ENCODE measurements around the gene KRT10. TPM values are rescaled to one million over a fixed set of nuclear protein-coding genes. Genes with fewer than 3 reads are reported as not detected.

The KRT10 gene
- total RNA-seq, 1 experiment from 2014 or later = 49.4 TPM

GRCh38 chr17:40799859-40800258 is 22.6 kb downstream of the KRT10 start, which contains the start of gene KRT28:
TSS of gene KRT28 (minus strand) at chr17:40799959. CDS start at chr17:40799893, 66 bp downstream.
- Histone ChIP-seq H3K27me3 (ENCODE audit: insufficient read depth, low read depth) (no peaks in the 10 kb centered on the region), H3K27ac (no peak within 1 kb of the TSS), H3K4me1 (replicated peaks; ENCODE audit: insufficient read depth) (peaks cover 9% of the 10 kb centered on the region), H3K36me3 (ENCODE audit: low read depth) (no peaks in the 10 kb centered on the region), H3F3A (ENCODE audit: insufficient read depth, low read depth) (peaks cover 9% of the 10 kb centered on the region; the same call in 1 of the 2 replicates), H3K79me2 (ENCODE audit: low read depth) (no peaks in the 10 kb centered on the region), H3K9me2 (ENCODE audit: insufficient read depth) (no peaks in the 10 kb centered on the region), H4K20me1 (ENCODE audit: insufficient read depth) (no peaks in the 10 kb centered on the region), H2AFZ (no peak within 1 kb of the TSS), H3K4me2 (no peak within 1 kb of the TSS), H3K4me3 (no peak within 1 kb of the TSS), H3K9me3 (ENCODE audit: insufficient read depth, low read depth) (no peaks in the 10 kb centered on the region; the same call in 1 of the 2 replicates)
- ChIA-PET POLR2A (ENCODE audit: unreplicated experiment) (no interaction called here), CTCF (no interaction called here)
- no peak for TF ChIP-seq EZH2 (IDR thresholded peaks at IDR 0.05; ENCODE audit: low read depth)
- no peak for TF ChIP-seq CTCF (conservative IDR thresholded peaks at IDR 0.05)
- intact Hi-C loops (cut with micrococcal nuclease; ENCODE audit: unreplicated experiment) = loop anchor here (5.0 kb wide), 2 partner anchors 607 to 847 kb away; no protein-coding TSS in a partner anchor
- no TSS peak for BruUV-seq (replicated peaks)
- no peak for DNase-seq

- Histone ChIP-seq H4K20me1 (ENCODE audit: insufficient read depth) (no peaks in the 10 kb centered on the region), H3K27me3 (ENCODE audit: insufficient read depth, low read depth) (no peaks in the 10 kb centered on the region), H3K9me2 (ENCODE audit: insufficient read depth) (no peaks in the 10 kb centered on the region), H3K4me1 (replicated peaks; ENCODE audit: insufficient read depth) (no peaks in the 10 kb centered on the region), H3K36me3 (ENCODE audit: low read depth) (no peaks in the 10 kb centered on the region), H3K27ac (no peak overlapping the region), H3K79me2 (ENCODE audit: low read depth) (no peaks in the 10 kb centered on the region), H3K9me3 (ENCODE audit: insufficient read depth, low read depth) (no peaks in the 10 kb centered on the region), H3F3A (ENCODE audit: insufficient read depth, low read depth) (no peaks in the 10 kb centered on the region), H3K4me2 (no peak overlapping the region), H2AFZ (no peak overlapping the region), H3K4me3 (no peak overlapping the region)
- CTCF ChIA-PET = interaction anchor here (0.6 kb wide), 1 partner anchor 70 kb away, joined by 4 read pairs; the partner anchor contains the start of gene KRT12
- BruUV-seq (replicated peaks) = no TSS peak
- no peak for DNase-seq
- intact Hi-C loops (cut with micrococcal nuclease; ENCODE audit: unreplicated experiment) = no loop called here
- TF ChIP-seq CTCF (conservative IDR thresholded peaks at IDR 0.05) (no peak), EZH2 (IDR thresholded peaks at IDR 0.05; ENCODE audit: low read depth) (no peak)
- POLR2A ChIA-PET (ENCODE audit: unreplicated experiment) = no interaction called here
These were observed 25.6 kb downstream of the KRT10 start for GRCh38 chr17:40796846-40797245.

- Histone ChIP-seq H3K27me3 (ENCODE audit: insufficient read depth, low read depth) (no peaks in the 10 kb centered on the region), H3K4me2 (no peak overlapping the region), H3K4me3 (no peak overlapping the region), H2AFZ (no peak overlapping the region), H4K20me1 (ENCODE audit: insufficient read depth) (no peaks in the 10 kb centered on the region), H3K27ac (no peak overlapping the region), H3F3A (ENCODE audit: insufficient read depth, low read depth) (no peaks in the 10 kb centered on the region), H3K4me1 (replicated peaks; ENCODE audit: insufficient read depth) (no peaks in the 10 kb centered on the region), H3K36me3 (ENCODE audit: low read depth) (no peaks in the 10 kb centered on the region), H3K9me3 (ENCODE audit: insufficient read depth, low read depth) (no peaks in the 10 kb centered on the region), H3K79me2 (ENCODE audit: low read depth) (no peaks in the 10 kb centered on the region), H3K9me2 (ENCODE audit: insufficient read depth) (no peaks in the 10 kb centered on the region)
- ChIA-PET POLR2A (ENCODE audit: unreplicated experiment) (no interaction called here), CTCF (no interaction called here)
- no peak for DNase-seq
- intact Hi-C loops (cut with micrococcal nuclease; ENCODE audit: unreplicated experiment) = no loop called here
- no TSS peak for BruUV-seq (replicated peaks)
- no peak for TF ChIP-seq CTCF (conservative IDR thresholded peaks at IDR 0.05)
- no peak for TF ChIP-seq EZH2 (IDR thresholded peaks at IDR 0.05; ENCODE audit: low read depth)
These were observed 27.3 kb downstream of the KRT10 start for GRCh38 chr17:40795019-40795667.

Data from PC-9 (cell line).